Esophagus muscularis mucosa (tissue), 4 donors: ENCODE data around the gene RNF213. TPM values are rescaled to one million over a fixed set of nuclear protein-coding genes. Genes with fewer than 3 reads are reported as not detected.

ENCODE experiments used
- DNase-seq: peaks from one replicate; pipeline ENCODE4 v3.0.0-alpha.2; 2017; ENCODE audit errors: extremely low spot score
- H3K27ac ChIP-seq, 4 donors: fragments of 200-600 bp; sonication (generic); replicated peaks in 1 of 4; 1 replicate in 3 of 4; 2 replicates in 1 of 4; pipeline ENCODE4 v1.5.1; 2016 to 2019; ENCODE audit warnings: mild to moderate bottlenecking in 1 of 4
- H3K27me3 ChIP-seq, 4 donors: fragments of 200-600 bp; sonication (generic); one replicate each; pipeline versions ENCODE4 v1.5.1 to v1.6.0; 2016 to 2019
- H3K36me3 ChIP-seq, 4 donors: fragments of 200-600 bp; sonication (generic); one replicate each; pipeline ENCODE4 v1.5.1; 2016 to 2019
- H3K4me1 ChIP-seq, 4 donors: fragments of 200-600 bp; sonication (generic); one replicate each; pipeline ENCODE4 v1.5.1; 2016 to 2019
- H3K4me3 ChIP-seq, 4 donors: fragments of 200-600 bp; sonication (generic); 1 replicate in 2 of 4; 2 replicates in 2 of 4; pipeline ENCODE4 v1.5.1; 2016 to 2019; ENCODE audit warnings: mild to moderate bottlenecking in 4 of 4, moderate library complexity in 1 of 4
- H3K9me3 ChIP-seq, 4 donors: fragments of 200-600 bp; sonication (generic); 1 replicate in 3 of 4; 2 replicates in 1 of 4; pipeline ENCODE4 v1.5.1; 2016 to 2019
- EP300 ChIP-seq: sonication (generic); formaldehyde crosslinking; IDR thresholded peaks from one replicate; pipeline ENCODE4 v1.6.1; 2017; ENCODE audit warnings: antibody characterized with exemption
- POLR2A ChIP-seq: fragments of 450-650 bp; IDR thresholded peaks from one replicate; pipeline ENCODE4 v1.6.1; 2017; ENCODE audit warnings: antibody characterized with exemption, moderate library complexity, mild to moderate bottlenecking, low read depth
- POLR2AphosphoS5 ChIP-seq, 2 donors: sonication (generic); formaldehyde crosslinking; IDR thresholded peaks; one replicate each; pipeline ENCODE4 v1.6.1; 2017; ENCODE audit warnings: antibody characterized with exemption in 2 of 2
- WGBS: methylation state at CpG from one replicate; pipeline ENCODE4 v1.1.5; 2018; 5-methylcytosine and 5-hydroxymethylcytosine counted together
- intact Hi-C: fragments of 100-400 bp; cut with DNase I; formaldehyde crosslinking; loops from one replicate; pipeline ENCODE4 v1.15.1; 2023
- total RNA-seq, 4 donors: library from RNA; depleted of rRNA; stranded (reverse); fragments of >200 nt; gene quantifications; one replicate each; pipeline versions ENCODE4 v1.1.0 to v1.2.1, GENCODE V29; 2016
- TF ChIP-seq, protein P1 (sequence below), 3 experiments: fragments of 200-600 bp in 2 of 3; fragments of 450-650 bp in 1 of 3; sonication (generic) in 2 of 3; IDR thresholded peaks; one replicate each; pipeline ENCODE4 v1.5.1; 2017 to 2019; ENCODE audit warnings: antibody characterized with exemption in 3 of 3, mild to moderate bottlenecking in 2 of 3, moderate library complexity in 1 of 3

The RNF213 gene
- total RNA-seq, 4 donors from 2014 or later = 55.8 to 85.7 (median 75.9) TPM

DNA sequence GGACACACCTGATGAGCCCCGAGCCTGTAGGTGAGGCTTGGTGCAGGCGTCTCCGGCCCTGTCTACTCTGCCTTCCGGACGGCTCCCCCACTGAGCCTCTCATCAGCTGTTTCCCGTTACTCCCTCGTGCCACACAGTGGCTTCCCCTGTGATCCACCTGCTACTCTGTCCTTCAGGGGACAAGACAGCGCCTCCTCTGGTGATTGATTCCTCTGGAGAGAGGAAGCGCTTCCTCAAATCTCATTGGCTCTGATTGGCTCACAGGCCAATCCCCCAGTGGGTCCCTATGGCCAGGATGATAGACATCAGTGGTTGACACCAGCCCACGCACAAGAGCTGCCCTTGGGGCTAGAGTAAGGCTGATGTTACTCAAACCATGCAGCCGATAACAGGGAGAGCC is 24.0 kb downstream of the RNF213 start:
- H3K9me3 ChIP-seq = no peaks in the 10 kb centered on the region
- peaks cover 26 to 84% (median 47%) of the 10 kb centered on the region in 4 donors for H3K36me3 ChIP-seq
- H3K27ac ChIP-seq = no peak overlapping the region
- TF ChIP-seq POLR2A (no peak), EP300 (no peak), POLR2AphosphoS5 (IDR thresholded peaks at IDR 0.05) (no peak)
- TF ChIP-seq, protein P1, sequence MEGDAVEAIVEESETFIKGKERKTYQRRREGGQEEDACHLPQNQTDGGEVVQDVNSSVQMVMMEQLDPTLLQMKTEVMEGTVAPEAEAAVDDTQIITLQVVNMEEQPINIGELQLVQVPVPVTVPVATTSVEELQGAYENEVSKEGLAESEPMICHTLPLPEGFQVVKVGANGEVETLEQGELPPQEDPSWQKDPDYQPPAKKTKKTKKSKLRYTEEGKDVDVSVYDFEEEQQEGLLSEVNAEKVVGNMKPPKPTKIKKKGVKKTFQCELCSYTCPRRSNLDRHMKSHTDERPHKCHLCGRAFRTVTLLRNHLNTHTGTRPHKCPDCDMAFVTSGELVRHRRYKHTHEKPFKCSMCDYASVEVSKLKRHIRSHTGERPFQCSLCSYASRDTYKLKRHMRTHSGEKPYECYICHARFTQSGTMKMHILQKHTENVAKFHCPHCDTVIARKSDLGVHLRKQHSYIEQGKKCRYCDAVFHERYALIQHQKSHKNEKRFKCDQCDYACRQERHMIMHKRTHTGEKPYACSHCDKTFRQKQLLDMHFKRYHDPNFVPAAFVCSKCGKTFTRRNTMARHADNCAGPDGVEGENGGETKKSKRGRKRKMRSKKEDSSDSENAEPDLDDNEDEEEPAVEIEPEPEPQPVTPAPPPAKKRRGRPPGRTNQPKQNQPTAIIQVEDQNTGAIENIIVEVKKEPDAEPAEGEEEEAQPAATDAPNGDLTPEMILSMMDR (IDR thresholded peaks at IDR 0.05) = no peak
- 87% methylated on average over 11 of the region's 11 CpGs for WGBS
- H3K4me1 ChIP-seq = peaks cover 6 to 12% (median 10%) of the 10 kb centered on the region in 4 donors
- intact Hi-C loops = loop anchor here (10.0 kb wide), 1 partner anchor 100 kb away; no protein-coding TSS in a partner anchor
- no peak overlapping the region for H3K4me3 ChIP-seq
- DNase-seq = no peak
- H3K27me3 ChIP-seq = no peaks in the 10 kb centered on the region

DNA sequence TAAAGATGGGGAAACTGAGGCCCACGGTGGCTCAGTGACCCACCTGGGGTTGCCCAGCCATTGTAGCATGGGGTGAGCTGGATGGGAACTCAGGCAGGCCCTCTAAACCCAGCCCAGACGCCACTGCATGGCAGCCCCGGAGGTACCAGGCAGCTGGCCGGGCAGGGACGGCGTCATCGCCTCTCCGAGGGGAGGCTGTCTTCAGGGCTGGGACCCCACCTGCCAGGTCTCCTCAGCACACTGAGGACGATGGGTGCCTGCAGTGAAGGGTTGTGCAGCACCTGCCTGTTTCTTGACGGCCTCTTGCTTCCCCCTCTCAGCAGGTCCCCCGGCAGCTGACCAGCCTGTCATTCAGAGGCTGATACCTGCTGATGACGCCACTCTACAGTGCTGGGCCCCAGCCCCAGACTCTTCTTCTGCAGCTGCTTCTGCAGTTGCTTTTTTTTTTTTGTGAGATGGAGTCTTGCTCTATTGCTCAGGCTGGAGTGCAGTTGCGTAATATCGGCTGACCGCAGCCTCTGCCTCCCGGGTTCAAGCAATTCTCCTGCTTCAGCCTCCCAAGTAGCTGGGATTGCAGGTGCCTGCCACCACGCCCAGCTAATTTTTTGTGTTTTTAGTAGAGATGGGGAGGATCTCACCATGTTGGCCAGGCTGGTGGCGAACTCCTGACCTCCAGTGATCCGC is 24.7 kb downstream of the RNF213 start:
- Histone ChIP-seq H3K9me3 (no peaks in the 10 kb centered on the region), H3K4me3 (no peak overlapping the region), H3K27me3 (no peaks in the 10 kb centered on the region), H3K27ac (no peak overlapping the region), H3K4me1 (peaks cover 0 to 4% (median 2%) of the 10 kb centered on the region in 4 donors), H3K36me3 (peaks cover 32 to 89% (median 54%) of the 10 kb centered on the region in 4 donors)
- 90% methylated on average over 7 of the region's 19 CpGs for WGBS
- DNase-seq = no peak
- TF ChIP-seq, protein P1 (IDR thresholded peaks at IDR 0.05) = no peak
- TF ChIP-seq EP300 = no peak
- TF ChIP-seq POLR2AphosphoS5 (IDR thresholded peaks at IDR 0.05) = no peak
- TF ChIP-seq POLR2A = no peak
- intact Hi-C loops = loop anchor here (10.0 kb wide), 1 partner anchor 99 kb away; no protein-coding TSS in a partner anchor

GRCh38 chr17:80286638-80286960 is 25.9 kb downstream of the RNF213 start:
- H3K4me3 ChIP-seq = no peak overlapping the region
- H3K9me3 ChIP-seq = no peaks in the 10 kb centered on the region
- H3K4me1 ChIP-seq = peaks cover 0 to 4% (median 0%) of the 10 kb centered on the region in 4 donors
- WGBS = 88% methylated on average over 5 of the region's 5 CpGs
- H3K36me3 ChIP-seq = peaks cover 41 to 93% (median 63%) of the 10 kb centered on the region in 4 donors
- H3K27ac ChIP-seq = no peak overlapping the region
- TF ChIP-seq, protein P1 (IDR thresholded peaks at IDR 0.05) = no peak
- TF ChIP-seq EP300 = no peak
- no peak for TF ChIP-seq POLR2A
- TF ChIP-seq POLR2AphosphoS5 (IDR thresholded peaks at IDR 0.05) = no peak
- H3K27me3 ChIP-seq = no peaks in the 10 kb centered on the region
- no peak for DNase-seq
- intact Hi-C loops = loop anchor here (10.0 kb wide), 1 partner anchor 98 kb away; no protein-coding TSS in a partner anchor

DNA sequence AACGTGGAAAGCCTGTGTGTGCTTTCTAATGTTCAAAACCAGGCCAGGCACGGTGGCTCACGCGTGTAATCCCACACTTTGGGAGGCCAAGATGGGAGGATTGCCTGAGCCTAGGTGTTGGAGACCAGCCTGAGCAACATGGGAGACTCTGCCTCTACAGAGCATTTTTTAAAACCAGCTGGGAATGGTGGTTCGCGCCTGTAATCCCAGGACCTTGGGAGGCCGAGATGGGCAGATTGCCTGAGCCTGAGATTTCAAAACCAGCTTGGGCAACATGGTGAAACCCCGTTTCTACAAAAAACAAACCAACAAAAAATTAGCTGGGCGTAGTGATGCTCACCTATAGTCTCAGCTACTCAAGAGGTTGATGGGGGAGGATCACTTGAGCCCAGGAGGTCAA is 26.4 kb downstream of the RNF213 start:
- no peaks in the 10 kb centered on the region for H3K27me3 ChIP-seq
- no peak overlapping the region for H3K4me3 ChIP-seq
- H3K9me3 ChIP-seq = no peaks in the 10 kb centered on the region
- intact Hi-C loops = loop anchor here (10.0 kb wide), 1 partner anchor 98 kb away; no protein-coding TSS in a partner anchor
- no peak for DNase-seq
- TF ChIP-seq POLR2AphosphoS5 (IDR thresholded peaks at IDR 0.05) (no peak), EP300 (no peak), POLR2A (no peak)
- TF ChIP-seq, protein P1 (IDR thresholded peaks at IDR 0.05) = no peak
- WGBS = 94% methylated on average over 9 of the region's 9 CpGs
- peaks cover 0 to 4% (median 0%) of the 10 kb centered on the region in 4 donors for H3K4me1 ChIP-seq
- H3K36me3 ChIP-seq = peaks cover 46 to 93% (median 63%) of the 10 kb centered on the region in 4 donors
- H3K27ac ChIP-seq = no peak overlapping the region
